ENCODE results near the gene SMARCD1.

The SMARCD1 gene

GRCh38 chr12:50057000-50057841 lies 27.9 kb upstream of the SMARCD1 start, which contains the start of gene ASIC1:
TSS of gene ASIC1 (plus strand) at chr12:50057596. CDS start at chr12:50058767, 1,171 bp downstream.
- peak; percentile 63 for DNase-seq

GRCh38 chr12:50057896-50058670 lies 27.1 kb upstream of the SMARCD1 start:
- DNase-seq, result no peak

- no peak for DNase-seq
These were observed 26.3 kb upstream of the SMARCD1 start for GRCh38 chr12:50058743-50059312.

GRCh38 chr12:50059440-50060119 lies 25.6 kb upstream of the SMARCD1 start:
- no peak for DNase-seq

- DNase-seq, result no peak
These were observed 25.0 kb upstream of the SMARCD1 start for GRCh38 chr12:50060120-50060468.

GRCh38 chr12:50061171-50061570 lies 24.0 kb upstream of the SMARCD1 start:
- no peak for DNase-seq

GRCh38 chr12:50061946-50062686 lies 23.0 kb upstream of the SMARCD1 start:
- DNase-seq, result no peak

- no peak for DNase-seq
These were observed 22.2 kb upstream of the SMARCD1 start for GRCh38 chr12:50062728-50063460.

- DNase-seq, result no peak
These were observed 19.3 kb upstream of the SMARCD1 start for GRCh38 chr12:50065726-50066310.

- no peak for DNase-seq
These were observed 18.7 kb upstream of the SMARCD1 start for GRCh38 chr12:50066402-50066801.

- DNase-seq, result no peak
These were observed 16.1 kb upstream of the SMARCD1 start for GRCh38 chr12:50069069-50069468.

GRCh38 chr12:50069539-50069938 lies 15.6 kb upstream of the SMARCD1 start:
- no peak for DNase-seq

GRCh38 chr12:50070314-50071060 lies 14.7 kb upstream of the SMARCD1 start:
- DNase-seq, result peak; percentile 62

- no peak for DNase-seq
These were observed 12.8 kb upstream of the SMARCD1 start for GRCh38 chr12:50072198-50072907.

- no peak for DNase-seq
These were observed 11.9 kb upstream of the SMARCD1 start for GRCh38 chr12:50073206-50073605.

- no peak for DNase-seq
These were observed 11.4 kb upstream of the SMARCD1 start for GRCh38 chr12:50073712-50074111.

- peak; percentile 73 for DNase-seq
These were observed 10.0 kb upstream of the SMARCD1 start for GRCh38 chr12:50074936-50075807.

- DNase-seq, result no peak
These were observed 9.4 kb upstream of the SMARCD1 start for GRCh38 chr12:50075808-50076170.

- no peak for DNase-seq
These were observed 8.0 kb upstream of the SMARCD1 start for GRCh38 chr12:50077099-50077498.
